IPS-11a (cell line): ENCODE results near the gene LMOD3.

Experiments
- H3K4me3 ChIP-seq: one replicate; pipeline ENCODE4 v1.5.1; 2013; ENCODE audit warnings: low read depth, low read length, control low read depth

Gene LMOD3

GRCh38 chr3:69065318-69065964 lies 57.0 kb downstream of the LMOD3 start:
- H3K4me3 ChIP-seq: no peak overlapping the region

- H3K4me3 ChIP-seq: no peak overlapping the region
Measured at GRCh38 chr3:69063636-69064035, 58.8 kb downstream of the LMOD3 start.

GRCh38 chr3:69059688-69060087 lies 62.7 kb downstream of the LMOD3 start:
- no peak overlapping the region for H3K4me3 ChIP-seq

GRCh38 chr3:69058947-69059224 lies 63.5 kb downstream of the LMOD3 start:
- no peak overlapping the region for H3K4me3 ChIP-seq

- H3K4me3 ChIP-seq: no peak overlapping the region
Measured at GRCh38 chr3:69058180-69058946, 64.0 kb downstream of the LMOD3 start.
